Measurements from ENCODE around the gene TTC27.

TTC27 gene

GRCh38 chr2:32671885-32672533 lies 44.2 kb downstream of the TTC27 start:
- DNase-seq: no peak

DNA sequence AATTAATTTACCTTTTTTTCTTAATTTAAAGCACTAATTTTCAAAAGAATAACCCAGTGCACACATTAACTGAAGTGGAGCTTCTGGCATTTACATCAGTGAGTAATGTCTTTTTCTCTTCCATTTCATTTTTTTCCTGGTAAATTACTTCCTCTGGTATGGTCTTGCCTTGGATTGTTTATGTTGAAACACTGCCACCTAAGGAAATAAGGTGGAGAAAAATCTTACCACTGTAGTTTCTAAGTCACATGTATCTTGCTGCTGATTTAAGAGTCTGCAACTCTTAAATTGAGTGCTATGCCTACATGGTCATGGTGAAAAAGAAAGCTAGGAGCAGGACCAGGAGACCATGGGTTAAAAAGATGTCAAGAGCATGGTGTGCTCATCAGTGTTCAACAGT lies 51.0 kb downstream of the TTC27 start:
- DNase-seq: no peak

DNA sequence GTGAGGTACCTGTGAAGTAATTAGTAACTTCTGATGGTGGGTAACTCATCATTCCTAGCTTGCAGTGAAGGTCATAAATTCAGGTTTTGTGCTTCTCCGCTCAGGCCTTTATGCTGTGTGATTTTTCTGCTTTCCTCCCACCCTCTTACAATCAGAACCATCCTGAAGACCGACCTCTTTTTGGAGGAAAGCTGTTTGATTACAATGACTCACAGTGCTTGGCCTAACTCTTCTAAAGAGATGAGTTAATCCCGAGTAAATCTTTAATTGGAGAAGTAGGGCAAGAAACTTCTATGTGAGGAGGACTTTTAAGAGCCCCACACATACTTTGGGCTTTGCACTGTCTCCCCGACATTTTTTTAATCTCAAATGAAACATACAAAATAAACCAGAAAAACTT lies 53.1 kb downstream of the TTC27 start:
- no peak for DNase-seq

- no peak for DNase-seq
These were observed 55.8 kb downstream of the TTC27 start for GRCh38 chr2:32683520-32684086.

- no peak for DNase-seq
These were observed 60.7 kb downstream of the TTC27 start for GRCh38 chr2:32688541-32688940.

GRCh38 chr2:32691678-32692077 lies 63.8 kb downstream of the TTC27 start:
- DNase-seq: no peak

DNA sequence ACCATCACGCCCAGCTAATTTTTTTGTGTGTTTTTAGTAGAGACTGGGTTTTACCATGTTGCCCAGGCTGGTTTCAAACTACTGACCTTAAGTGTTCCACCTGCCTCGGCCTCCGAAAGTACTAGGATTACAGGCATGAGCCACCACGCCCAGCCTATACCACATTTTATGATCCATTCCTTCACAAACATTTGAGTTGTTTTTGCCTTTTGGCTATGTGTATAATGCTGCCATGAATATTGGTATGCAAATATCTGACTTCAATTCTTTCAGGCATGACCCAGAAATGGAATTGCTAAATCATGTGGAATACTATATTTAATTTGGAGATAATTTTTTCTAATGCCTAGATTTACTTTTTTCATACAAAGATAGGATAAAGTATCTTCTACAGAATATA lies 68.6 kb downstream of the TTC27 start:
- DNase-seq: no peak

DNA sequence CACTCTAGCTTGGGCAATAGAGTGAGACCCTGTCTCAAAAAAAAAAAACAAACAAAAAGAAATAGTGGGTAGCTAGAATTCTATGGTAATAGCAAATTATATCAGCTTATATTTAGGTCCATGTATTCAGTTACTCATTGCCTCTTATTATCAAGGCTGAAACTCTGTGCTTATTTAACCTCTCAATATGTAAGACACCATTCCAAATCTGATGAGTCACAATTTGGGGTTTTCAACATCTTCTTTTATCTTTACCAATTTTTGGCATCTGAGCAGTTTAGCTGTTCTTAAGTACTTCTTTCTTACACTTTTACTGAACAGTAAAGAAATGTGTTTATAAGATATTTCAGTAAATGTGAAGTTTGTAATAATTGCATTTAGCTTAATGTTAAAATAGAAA lies 69.3 kb downstream of the TTC27 start:
- DNase-seq: no peak

DNA sequence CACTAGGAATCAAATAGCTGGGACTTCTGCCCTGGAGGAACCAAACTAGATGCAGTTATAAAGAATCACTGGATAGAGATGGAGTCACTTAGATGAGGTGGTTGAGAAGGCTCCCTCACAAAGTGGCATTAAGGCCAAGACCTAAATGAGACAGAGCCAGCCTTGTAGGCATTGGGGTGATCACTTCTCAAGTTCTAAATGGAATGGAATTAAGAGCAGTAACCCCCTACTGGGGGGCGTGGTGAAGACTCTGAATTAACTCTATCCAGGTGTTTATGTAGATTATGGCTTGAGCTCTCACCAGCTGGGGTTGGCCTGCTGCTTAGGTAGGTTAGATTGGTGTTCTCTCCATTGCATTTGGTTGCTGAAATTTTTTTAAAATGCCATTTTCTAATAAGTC lies 71.3 kb downstream of the TTC27 start:
- no peak for DNase-seq

GRCh38 chr2:32701806-32702205 lies 74.0 kb downstream of the TTC27 start:
- no peak for DNase-seq

DNA sequence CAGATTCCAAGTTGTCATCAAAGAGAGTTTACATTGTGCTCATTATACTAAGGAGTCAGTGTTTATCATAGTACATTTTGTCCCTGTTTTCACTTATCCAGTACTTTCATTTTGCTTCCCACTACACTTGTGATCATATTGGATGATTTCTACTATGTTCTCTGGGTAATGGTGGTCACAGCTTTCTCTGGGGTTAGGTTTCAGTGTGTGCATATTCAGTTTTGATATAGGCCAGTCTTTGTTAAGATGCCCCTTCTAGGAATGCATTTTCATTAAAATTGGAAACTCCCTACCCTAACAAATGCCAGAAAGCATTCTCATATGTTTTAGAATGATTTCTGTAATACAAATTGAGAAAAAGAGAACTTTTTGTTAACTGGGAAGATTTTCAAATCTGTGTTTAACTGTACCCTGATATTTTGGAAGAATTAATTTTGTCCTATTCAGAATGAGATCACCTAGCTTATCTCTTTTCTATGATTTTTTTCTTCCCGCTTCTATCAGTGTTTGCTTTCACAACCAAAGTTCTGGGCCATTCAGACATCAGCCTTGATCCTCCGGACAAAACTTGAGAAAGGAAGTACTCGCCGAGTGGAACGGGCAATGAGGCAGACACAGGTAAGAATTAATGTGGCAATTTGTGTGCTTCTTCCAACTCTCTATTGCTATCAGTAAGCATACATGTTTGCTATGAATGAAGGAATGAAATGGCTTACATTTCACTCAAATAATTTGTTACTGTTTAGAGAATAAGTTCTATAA lies 74.6 kb downstream of the TTC27 start:
- DNase-seq: no peak

- no peak for DNase-seq
These were observed 79.1 kb downstream of the TTC27 start for GRCh38 chr2:32706815-32707579.

- DNase-seq: no peak
These were observed 83.4 kb downstream of the TTC27 start for GRCh38 chr2:32711219-32711618.

GRCh38 chr2:32711908-32712501 lies 84.2 kb downstream of the TTC27 start:
- DNase-seq: no peak

DNA sequence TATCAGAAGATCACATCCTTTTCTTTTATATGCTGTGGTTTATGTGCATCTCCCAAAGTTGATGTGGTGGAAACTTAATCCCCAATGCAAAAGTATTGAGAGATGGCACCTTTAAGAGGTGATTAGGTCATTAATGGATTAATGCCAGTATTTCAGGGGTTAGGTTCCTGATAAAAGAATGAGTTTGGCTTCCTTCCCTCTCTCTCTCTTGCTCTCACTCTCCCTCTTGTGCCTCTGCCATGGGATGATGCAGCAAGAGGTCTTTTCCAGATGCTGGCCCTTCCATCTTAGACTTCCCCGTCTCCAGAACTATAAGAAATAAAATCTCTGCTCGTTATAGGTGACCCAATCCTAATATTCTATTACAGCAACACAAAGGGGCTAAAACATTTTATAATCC lies 85.0 kb downstream of the TTC27 start:
- no peak for DNase-seq

- no peak for DNase-seq
These were observed 86.7 kb downstream of the TTC27 start for GRCh38 chr2:32714521-32714920.

DNA sequence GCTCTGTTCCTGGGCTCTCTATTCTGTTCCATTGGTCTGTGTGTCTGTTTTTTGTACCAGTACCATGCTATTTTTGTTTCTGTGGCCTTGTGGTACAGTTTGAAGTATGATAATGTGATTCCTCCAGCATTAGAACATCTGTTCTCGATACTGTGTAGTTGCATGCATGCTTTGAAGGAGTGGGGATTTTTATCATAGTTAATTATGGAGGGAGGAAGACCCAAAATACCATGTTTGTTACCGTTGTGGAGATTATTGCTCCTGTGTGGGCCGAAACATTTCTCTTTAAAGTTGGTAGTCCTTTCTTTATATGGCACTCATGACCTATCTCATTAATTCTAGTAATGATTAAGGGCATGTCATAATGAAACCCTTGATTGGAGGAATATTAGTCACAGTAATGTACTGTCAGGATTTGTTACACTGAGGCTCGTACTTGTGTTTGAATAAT lies 87.6 kb downstream of the TTC27 start:
- DNase-seq: no peak

GRCh38 chr2:32715981-32716380 lies 88.1 kb downstream of the TTC27 start:
- DNase-seq: no peak

- no peak for DNase-seq
These were observed 88.7 kb downstream of the TTC27 start for GRCh38 chr2:32716598-32716997.

DNA sequence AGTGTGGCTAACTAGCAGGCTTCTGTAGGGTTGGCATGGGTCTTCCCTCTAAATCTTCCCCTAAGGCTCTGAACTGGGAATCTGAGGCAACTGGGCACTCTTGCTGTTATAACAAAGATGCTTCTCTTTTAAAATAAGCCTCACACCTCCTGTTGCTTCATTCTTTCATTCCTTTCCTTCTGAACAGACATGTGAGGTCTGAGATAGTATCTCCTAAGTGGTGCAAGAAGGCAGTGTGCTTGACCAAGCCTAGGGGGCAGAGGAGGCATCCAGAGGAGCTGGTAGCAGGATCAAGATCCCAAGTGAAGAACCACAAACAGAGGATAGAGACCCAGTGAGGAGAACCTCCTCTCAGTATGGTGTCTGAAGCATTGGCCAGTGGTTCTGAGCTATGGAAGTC lies 90.9 kb downstream of the TTC27 start:
- no peak for DNase-seq

- no peak for DNase-seq
These were observed 91.6 kb downstream of the TTC27 start for GRCh38 chr2:32719430-32719829.

DNA sequence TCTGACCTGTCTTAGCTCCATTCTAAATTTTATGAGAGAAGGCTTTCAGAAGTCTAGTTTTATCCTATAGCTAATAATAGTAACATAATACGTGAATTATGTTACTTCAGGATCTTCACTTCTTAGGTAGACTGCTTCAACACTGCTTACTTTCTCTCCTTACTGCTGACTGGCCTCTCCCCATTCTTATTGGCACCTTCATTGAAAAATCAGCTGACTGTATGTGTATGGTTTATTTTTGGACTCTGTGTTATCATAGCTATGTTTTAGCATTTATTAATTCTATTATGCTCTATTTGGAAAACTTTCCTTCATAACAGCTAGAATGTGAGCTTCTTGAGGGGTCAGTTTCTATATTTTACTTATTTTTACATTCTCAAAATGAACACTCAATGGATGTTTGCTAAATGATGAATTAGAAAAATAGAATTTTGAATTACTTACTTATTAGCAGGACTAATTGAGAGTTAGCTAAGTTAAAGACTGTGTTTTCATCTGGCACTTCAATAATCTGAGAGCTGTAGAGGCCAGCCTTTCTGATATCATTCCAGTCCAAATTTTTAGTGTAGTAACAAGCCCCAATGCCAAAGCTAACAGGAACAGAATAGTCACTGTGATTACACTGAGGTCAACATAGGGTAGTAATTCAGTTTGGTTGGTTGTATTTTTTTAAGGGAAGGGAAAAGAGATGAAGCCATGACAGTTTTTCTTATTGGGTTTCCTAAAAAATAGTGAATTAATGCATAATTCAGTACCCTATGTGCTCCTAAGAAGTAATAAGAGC lies 92.3 kb downstream of the TTC27 start:
- DNase-seq: no peak

All from activated CD4-positive, CD25-positive, alpha-beta regulatory T cell (primary cell).